Stimulated activated CD4-positive, alpha-beta T cell treated with anti-CD3 and anti-CD28 coated beads, TNF-alpha, amount 100 ng/mL, for 48 hours (primary cell): Measurements from ENCODE around the gene UMAD1.

Experiments used
- DNase-seq, 3 donors: peaks; one replicate each; pipeline ENCODE4 v3.0.0-alpha.2; 2020; ENCODE audit warnings: low read depth in 3 of 3

UMAD1 gene

GRCh38 chr7:7688956-7689355, 48.4 kb downstream of the UMAD1 start:
- DNase-seq: no peak

- no peak for DNase-seq
Observed at GRCh38 chr7:7693881-7694280, 53.3 kb downstream of the UMAD1 start.

- no peak for DNase-seq
Observed at GRCh38 chr7:7694542-7694941, 54.0 kb downstream of the UMAD1 start.

GRCh38 chr7:7695111-7695817, 54.7 kb downstream of the UMAD1 start:
- DNase-seq: no peak

GRCh38 chr7:7696458-7697119, 56.0 kb downstream of the UMAD1 start:
- no peak for DNase-seq

- no peak for DNase-seq
Observed at GRCh38 chr7:7698930-7699329, 58.4 kb downstream of the UMAD1 start.

GRCh38 chr7:7699380-7699779, 58.8 kb downstream of the UMAD1 start:
- no peak for DNase-seq

GRCh38 chr7:7699970-7700369, 59.4 kb downstream of the UMAD1 start:
- DNase-seq: no peak

- no peak for DNase-seq
Observed at GRCh38 chr7:7701527-7701926, 61.0 kb downstream of the UMAD1 start.

- DNase-seq: no peak
Observed at GRCh38 chr7:7702826-7703225, 62.3 kb downstream of the UMAD1 start.

- DNase-seq: no peak
Observed at GRCh38 chr7:7703427-7703826, 62.9 kb downstream of the UMAD1 start.

GRCh38 chr7:7704867-7705266, 64.3 kb downstream of the UMAD1 start:
- DNase-seq: no peak

GRCh38 chr7:7705318-7705717, 64.8 kb downstream of the UMAD1 start:
- DNase-seq: no peak

GRCh38 chr7:7706101-7706511, 65.6 kb downstream of the UMAD1 start:
- DNase-seq: no peak

- DNase-seq: no peak
Observed at GRCh38 chr7:7706556-7707172, 66.1 kb downstream of the UMAD1 start.

- no peak for DNase-seq
Observed at GRCh38 chr7:7707246-7707645, 66.7 kb downstream of the UMAD1 start.

GRCh38 chr7:7707806-7708205, 67.3 kb downstream of the UMAD1 start:
- no peak for DNase-seq

GRCh38 chr7:7709291-7709690, 68.7 kb downstream of the UMAD1 start:
- no peak for DNase-seq

GRCh38 chr7:7710469-7710868, 69.9 kb downstream of the UMAD1 start:
- no peak for DNase-seq

- no peak for DNase-seq
Observed at GRCh38 chr7:7713730-7714129, 73.2 kb downstream of the UMAD1 start.

GRCh38 chr7:7718492-7718891, 77.9 kb downstream of the UMAD1 start, which contains the start of gene RPA3:
Gene RPA3, minus strand, starts transcription at chr7:7718607. Its CDS starts 78,189 bp downstream, at chr7:7640418.
- DNase-seq: no peak

GRCh38 chr7:7719236-7719635, 78.7 kb downstream of the UMAD1 start:
- peak; percentile 16 to 41 (median 36) for DNase-seq

- no peak for DNase-seq
Observed at GRCh38 chr7:7720193-7720592, 79.6 kb downstream of the UMAD1 start.
